K562 (cell line): ENCODE results near the gene PRPH2. TPM values are rescaled to one million over a fixed set of nuclear protein-coding genes. Genes with fewer than 3 reads are reported as not detected.

ENCODE experiments used
- ATAC-seq: fragments of 200-7000 bp; cut with Tn5 transposase; 3 replicates; pipeline ENCODE4 v1.9.1; 2020; ENCODE audit warnings: moderate library complexity
- BruUV-seq: library from RNA; stranded (reverse); fragments of 400-500 nt; replicated peaks from 2 replicates; lab custom pipeline; 2021; lab: Mats Ljungman, UMichigan
- CTCF ChIA-PET: fragments of 300-600 bp; formaldehyde crosslinking; extraction: SDS; loops from one replicate; lab custom pipeline; 2021; ENCODE audit warnings: low intra/inter-chr PET ratio; lab: Yijun Ruan, JAX
- POLR2A ChIA-PET: fragments of 300-600, 350-650 bp; sonication (Branson Sonifier 250); formaldehyde crosslinking; extraction: SDS; loops from one replicate; lab custom pipeline; 2021; ENCODE audit warnings: antibody characterized with exemption, inconsistent platforms; lab: Yijun Ruan, JAX
- DNase-seq, 4 experiments: peaks; one replicate each; pipeline versions ENCODE4 v3.0.0 to v3.0.0-alpha.2; 2011 to 2018; ENCODE audit warnings: low spot score in 3 of 4, mixed read lengths in 3 of 4; ENCODE audit errors: extremely low read depth in 1 of 4
- FAIRE-seq: peaks from 2 replicates; lab custom pipeline; 2011; peaks lifted over from hg19 to GRCh38; lab: Jason Lieb, UNC
- H2AFZ ChIP-seq: 2 replicates; pipeline ENCODE4 v1.6.0; 2011; ENCODE audit warnings: low read depth, low read length, control low read depth, inconsistent platforms
- H3K27ac ChIP-seq: fragments of 200-600 bp; 3 replicates; pipeline ENCODE4 v1.8.0; 2011; ENCODE audit warnings: low read depth, mild to moderate bottlenecking, control low read depth, inconsistent platforms, low read length, moderate library complexity, mixed read lengths; ENCODE audit errors: extremely low read depth
- H3K27me3 ChIP-seq, 2 experiments: fragments of 300-600 bp in 1 of 2; 2 replicates in 1 of 2; 3 replicates in 1 of 2; pipeline versions ENCODE4 v1.6.0 to v1.8.0; 2011; ENCODE audit warnings: inconsistent platforms in 2 of 2, low read length in 2 of 2, mild to moderate bottlenecking in 1 of 2, mixed read lengths in 1 of 2, moderate library complexity in 1 of 2; ENCODE audit not compliant: control insufficient read depth in 2 of 2, insufficient read depth in 2 of 2
- H3K36me3 ChIP-seq: fragments of 300-600 bp; 3 replicates; pipeline ENCODE4 v1.8.0; 2011; ENCODE audit warnings: mild to moderate bottlenecking, low read length, inconsistent platforms; ENCODE audit not compliant: control insufficient read depth, insufficient read depth
- H3K4me1 ChIP-seq, 2 experiments: fragments of 200-600 bp in 1 of 2; replicated peaks in 1 of 2; 2 replicates in 1 of 2; 3 replicates in 1 of 2; pipeline versions ENCODE4 v1.5.1 to v1.8.0; 2011; ENCODE audit warnings: inconsistent platforms in 2 of 2, low read length in 2 of 2, mild to moderate bottlenecking in 1 of 2, mixed read lengths in 1 of 2, moderate library complexity in 1 of 2; ENCODE audit not compliant: control insufficient read depth in 2 of 2, insufficient read depth in 2 of 2
- H3K4me2 ChIP-seq: 2 replicates; pipeline ENCODE4 v1.6.1; 2011; ENCODE audit warnings: low read length, control low read depth, inconsistent platforms, mixed read lengths; ENCODE audit not compliant: insufficient read depth
- H3K4me3 ChIP-seq: fragments of 200-600 bp; sonication (generic), shearing (Covaris generic); 2 replicates; pipeline ENCODE4 v1.5.1; 2016; ENCODE audit warnings: control low read depth, inconsistent platforms
- H3K79me2 ChIP-seq: fragments of 200-600 bp; 3 replicates; pipeline ENCODE4 v1.8.0; 2011; ENCODE audit warnings: low read length, inconsistent platforms; ENCODE audit not compliant: control insufficient read depth, insufficient read depth
- H3K9ac ChIP-seq, 2 experiments: 2 replicates each; pipeline versions ENCODE4 v1.6.0 to v1.6.1; 2011; ENCODE audit warnings: low read depth in 2 of 2, low read length in 2 of 2, control low read depth in 1 of 2, inconsistent platforms in 1 of 2, mild to moderate bottlenecking in 1 of 2, mixed read lengths in 1 of 2; ENCODE audit not compliant: insufficient read depth in 1 of 2
- H3K9me1 ChIP-seq: one replicate; pipeline ENCODE4 v1.6.0; 2011; ENCODE audit warnings: inconsistent platforms, mild to moderate bottlenecking, low read length, moderate library complexity; ENCODE audit not compliant: control insufficient read depth, insufficient read depth
- H3K9me3 ChIP-seq: replicated peaks from 2 replicates; pipeline ENCODE4 v1.5.1; 2011; ENCODE audit warnings: low read depth, low read length, inconsistent platforms; ENCODE audit not compliant: control insufficient read depth, insufficient read depth
- H4K20me1 ChIP-seq: replicated peaks from 2 replicates; pipeline ENCODE4 v1.6.1; 2011; ENCODE audit warnings: low read length, inconsistent platforms, mixed read lengths; ENCODE audit not compliant: control insufficient read depth, insufficient read depth
- ATF3 ChIP-seq, 2 experiments: fragments of 450-650 bp in 1 of 2; sonication (generic) in 1 of 2; formaldehyde crosslinking in 1 of 2; IDR thresholded peaks in 1 of 2; conservative IDR thresholded peaks in 1 of 2; 2 replicates each; pipeline versions ENCODE4 v1.6.1 to v1.8.1; 2016 to 2023; ENCODE audit warnings: mild to moderate bottlenecking in 2 of 2, moderate library complexity in 2 of 2, inconsistent platforms in 1 of 2, missing genetic modification reagents in 1 of 2
- CAMTA2 ChIP-seq: fragments of 250-450 bp; sonication (Bioruptor Pico); conservative IDR thresholded peaks from 2 replicates; pipeline ENCODE4 v1.5.1; 2022
- CBX1 ChIP-seq: sonication (generic); IDR thresholded peaks from 2 replicates; pipeline ENCODE4 v1.6.1; 2016; ENCODE audit warnings: antibody characterized with exemption, low read depth, mild to moderate bottlenecking
- CBX2 ChIP-seq: fragments of 200-600 bp; sonication (generic); IDR thresholded peaks from one replicate; pipeline ENCODE4 v1.6.1; 2012; ENCODE audit warnings: mild to moderate bottlenecking, low read length, inconsistent platforms; ENCODE audit not compliant: insufficient read depth, poor library complexity, severe bottlenecking
- CEBPB ChIP-seq: fragments of 450-650 bp; IDR thresholded peaks from 2 replicates; pipeline ENCODE4 v1.6.1; 2016; ENCODE audit warnings: missing genetic modification characterization, missing compliant biosample characterization
- CEBPG ChIP-seq, 3 experiments: fragments of 200-800 bp in 1 of 3; sonication (Bioruptor generic) in 1 of 3; sonication (generic) in 1 of 3; formaldehyde crosslinking in 1 of 3; IDR thresholded peaks in 2 of 3; conservative IDR thresholded peaks in 1 of 3; 2 replicates each; pipeline versions ENCODE4 v1.6.1 to v1.8.0; 2016 to 2022; ENCODE audit warnings: missing compliant biosample characterization in 2 of 3, missing genetic modification characterization in 2 of 3, mild to moderate bottlenecking in 1 of 3, missing genetic modification reagents in 1 of 3
- CHD4 ChIP-seq: fragments of 200-600 bp; sonication (generic); IDR thresholded peaks from 3 replicates; pipeline ENCODE4 v1.6.1; 2012; ENCODE audit warnings: low read depth, mild to moderate bottlenecking, mixed read lengths, low read length, inconsistent platforms; ENCODE audit not compliant: insufficient read depth, insufficient replicate concordance, poor library complexity, severe bottlenecking
- ESRRA ChIP-seq: fragments of 450-650 bp; IDR thresholded peaks from 2 replicates; pipeline ENCODE4 v1.6.1; 2014; ENCODE audit warnings: low read depth, mild to moderate bottlenecking, moderate library complexity, borderline replicate concordance
- FOXO4 ChIP-seq: fragments of 450-650 bp; formaldehyde crosslinking; IDR thresholded peaks from 2 replicates; pipeline ENCODE4 v1.4.0; 2020; ENCODE audit warnings: mild to moderate bottlenecking, moderate library complexity
- GTF2F1 ChIP-seq: IDR thresholded peaks from 2 replicates; pipeline ENCODE4 v1.6.1; 2011; ENCODE audit warnings: low read depth, low read length, improper control_type of control experiment
- HMGN3 ChIP-seq: IDR thresholded peaks from 2 replicates; pipeline ENCODE4 v1.6.1; 2011; ENCODE audit warnings: borderline replicate concordance, low read depth, mild to moderate bottlenecking, mixed read lengths, low read length; ENCODE audit not compliant: insufficient read length; ENCODE audit errors: extremely low read depth
- HNRNPUL1 ChIP-seq: fragments of 200-400 bp; formaldehyde crosslinking; IDR thresholded peaks from 2 replicates; pipeline ENCODE4 v1.6.1; 2017; ENCODE audit warnings: low read length
- MCM7 ChIP-seq, 2 experiments: fragments of 450-650 bp; IDR thresholded peaks; 2 replicates each; pipeline ENCODE4 v1.6.1; 2016 to 2018
- MYC ChIP-seq, 2 experiments: fragments of 250-450 bp in 1 of 2; sonication (Bioruptor Pico) in 1 of 2; IDR thresholded peaks; 2 replicates each; pipeline versions ENCODE4 v1.5.1 to v1.6.1; 2012 to 2021; ENCODE audit warnings: low read depth in 2 of 2, borderline replicate concordance in 1 of 2, improper control_type of control experiment in 1 of 2, low read length in 1 of 2, mild to moderate bottlenecking in 1 of 2, moderate library complexity in 1 of 2
- ZC3H8 ChIP-seq: fragments of 450-650 bp; IDR thresholded peaks from 2 replicates; pipeline ENCODE4 v1.6.1; 2017
- ZKSCAN3 ChIP-seq: fragments of 250-450 bp; sonication (Bioruptor Pico); IDR thresholded peaks from 2 replicates; pipeline ENCODE4 v1.4.0; 2020
- ZNF778 ChIP-seq: fragments of 450-650 bp; formaldehyde crosslinking; IDR thresholded peaks from 2 replicates; pipeline ENCODE4 v1.4.0; 2020; ENCODE audit warnings: mild to moderate bottlenecking, moderate library complexity
- WGBS: fragments of 100-300 bp; shearing (Covaris generic); methylation state at CpG from one replicate; pipeline ENCODE4 v1.1.6; 2016; ENCODE audit warnings: low coverage, mixed read lengths; ENCODE audit not compliant: insufficient coverage; ENCODE audit errors: missing lambda C conversion rate; 5-methylcytosine and 5-hydroxymethylcytosine counted together
- in situ Hi-C: fragments of 300-500 bp; cut with MboI; formaldehyde crosslinking; loops from 4 replicates; pipeline ENCODE4 v1.15.0; 2018; ENCODE audit warnings: inconsistent platforms, mixed read lengths
- intact Hi-C: fragments of 100-400 bp; cut with micrococcal nuclease; formaldehyde crosslinking; loops from 2 replicates; pipeline ENCODE4 v1.14.2; 2022
- polyA plus RNA-seq, 8 experiments: library from polyadenylated mRNA; depleted of rRNA in 4 of 8; stranded (reverse) in 5 of 8; unstranded in 3 of 8; fragments of >200 nt; fragmentation: Nextera tagmentation in 2 of 8; fragmentation: Illumina TruSeq in 1 of 8; extraction: Ambion mirVana in 2 of 8; extraction: Trizol in 1 of 8; gene quantifications; 2 replicates each; pipeline versions ENCODE4 v1.2.1 to v1.2.3, GENCODE V29; 2011 to 2014; ENCODE audit warnings: inconsistent platforms in 1 of 8, missing spikeins in 1 of 8
- total RNA-seq, 7 experiments: library from RNA; depleted of rRNA in 6 of 7; stranded (reverse); fragments of >200 nt in 6 of 7; fragmentation: Illumina TruSeq in 2 of 7; extraction: Trizol in 2 of 7; gene quantifications; 2 replicates each; pipeline versions ENCODE4 v1.2.1 to v1.2.3, GENCODE V29; 2011 to 2021; ENCODE audit warnings: low replicate concordance in 1 of 7

Gene PRPH2
- total and polyA plus RNA-seq, 9 of the 15 experiments (the other 6 are each of a cell fraction or from before 2014, with no cell fraction given) = 0.03 to 0.11 (median 0.03) TPM; not detected in 5

GRCh38 chr6:42762426-42762859 lies 40.0 kb upstream of the PRPH2 start (continued):
- TF ChIP-seq CBX2 = no peak
- no peak for TF ChIP-seq HMGN3
- no peak for TF ChIP-seq MYC (IDR thresholded peaks at IDR 0.05; ENCODE audit: low read depth, low read length)
- no peak for TF ChIP-seq MYC (CRISPR knock-in tag; IDR thresholded peaks at IDR 0.05; ENCODE audit: borderline replicate concordance, low read depth)
- no peak for TF ChIP-seq GTF2F1
- TF ChIP-seq CBX1 = no peak
- no peak for TF ChIP-seq MCM7 (IDR thresholded peaks at IDR 0.05)
- TF ChIP-seq ZKSCAN3 (CRISPR knock-in tag) = no peak
- no peak for TF ChIP-seq CHD4
- TF ChIP-seq CAMTA2 = no peak
- no peak for TF ChIP-seq HNRNPUL1
- no peak for TF ChIP-seq ZC3H8

- POLR2A ChIA-PET = interaction anchor here (0.9 to 5.9 kb wide), 6 partner anchors 8 to 24 kb away, joined by 3 to 28 read pairs (median 4); no protein-coding TSS in a partner anchor
- TF ChIP-seq ESRRA = 0 out of 2 replicates have a peak, but pooled peaks have one; percentile 36
- peak; percentile 77 for TF ChIP-seq CEBPB
- TF ChIP-seq MYC (IDR thresholded peaks at IDR 0.05; ENCODE audit: low read depth, low read length) = no peak
- no peak for TF ChIP-seq MYC (CRISPR knock-in tag; IDR thresholded peaks at IDR 0.05; ENCODE audit: borderline replicate concordance, low read depth)
- TF ChIP-seq ATF3 (IDR thresholded peaks at IDR 0.05) = peak; percentile 53; the same call in 1 of the 2 replicates
- TF ChIP-seq ATF3 (CRISPR knock-in tag; conservative IDR thresholded peaks at IDR 0.05) = no peak
- no peak; the same call in 1 of the 2 replicates for TF ChIP-seq CEBPG (CRISPR knock-in tag; IDR thresholded peaks at IDR 0.05)
- peak; percentile 59 to 72 for TF ChIP-seq CEBPG (tag; conservative IDR thresholded peaks at IDR 0.05 in 1 of 2, IDR thresholded peaks at IDR 0.05 in 1 of 2)
- no peak for TF ChIP-seq ZNF778
- no peak for TF ChIP-seq FOXO4 (CRISPR knock-in tag)
These were observed 39.1 kb upstream of the PRPH2 start for GRCh38 chr6:42761287-42762067.

More at GRCh38 chr6:42761287-42762067, 39.1 kb upstream of the PRPH2 start:
- ATAC-seq = no peak
- H3K9me3 ChIP-seq = no peaks in the 10 kb centered on the region
- H3K79me2 ChIP-seq = no peaks in the 10 kb centered on the region
- H3K9ac ChIP-seq = no peak overlapping the region
- DNase-seq = no peak
- BruUV-seq = no TSS peak
- in situ Hi-C loops = no loop called here
- H2AFZ ChIP-seq = no peak overlapping the region
- WGBS = 59% methylated on average over 8 of the region's 8 CpGs
- H3K4me1 ChIP-seq = no peaks in the 10 kb centered on the region
- no peak overlapping the region for H3K27ac ChIP-seq
- 0 out of 2 replicates have a peak, but pooled peaks cover 5% of the 10 kb centered on the region for H4K20me1 ChIP-seq
- H3K36me3 ChIP-seq = no peaks in the 10 kb centered on the region
- no peak for FAIRE-seq
- H3K9me1 ChIP-seq = no peaks in the 10 kb centered on the region
- intact Hi-C loops = no loop called here
- H3K4me2 ChIP-seq = no peak overlapping the region
- no peaks in the 10 kb centered on the region for H3K27me3 ChIP-seq
- CTCF ChIA-PET = no interaction called here
- no peak overlapping the region for H3K4me3 ChIP-seq
